SW480 (cell line): ENCODE measurements around the gene TCF4.
A peak's percentile ranks its signal among the peaks of the same experiment; 100 is the strongest.

Experiments
- DNase-seq: peaks from one replicate; pipeline ENCODE4 v3.0.0-alpha.2; 2016; ENCODE audit warnings: low spot score

Gene TCF4

DNA sequence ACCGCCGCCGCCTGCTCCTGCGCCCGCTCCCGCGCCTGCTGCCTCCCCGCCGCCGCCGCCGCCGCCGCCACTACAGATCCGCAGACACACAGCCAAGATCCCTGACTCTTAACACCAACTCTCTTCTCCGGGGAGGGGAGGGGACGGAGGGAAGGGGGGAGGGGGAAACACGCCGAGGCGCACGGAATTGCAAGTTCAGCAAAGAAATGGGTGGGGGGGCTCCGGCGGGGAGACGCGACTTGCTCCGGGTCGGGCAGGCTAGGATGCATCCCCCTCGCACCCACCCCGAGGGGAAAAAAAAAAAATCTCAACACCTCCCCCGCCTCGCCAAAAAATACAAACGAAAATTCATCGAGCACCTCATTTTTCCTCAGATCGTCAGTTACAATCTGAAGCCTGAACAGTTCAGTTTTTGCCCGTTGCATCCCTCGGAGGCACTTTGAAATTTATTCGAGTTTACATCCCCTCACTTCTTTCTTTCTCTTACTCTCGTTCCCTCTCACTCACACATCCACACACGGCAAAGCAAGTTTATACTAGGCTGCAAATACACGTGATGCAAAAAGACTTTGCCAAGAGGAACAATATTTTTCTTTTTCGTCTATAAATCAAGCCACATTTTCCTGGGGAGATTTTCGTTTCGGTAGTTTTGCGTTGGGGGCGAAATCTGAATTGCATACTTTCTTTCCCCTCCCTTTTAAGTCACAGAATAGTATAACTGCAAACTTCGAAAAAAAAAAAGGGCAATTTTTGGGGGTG, at the start of gene TCF4:
Gene TCF4, minus strand, starts transcription at position 82 of the 759 bp plus-strand sequence. CDS start 1,076 bp downstream, outside the sequence.
- DNase-seq = no peak

DNA sequence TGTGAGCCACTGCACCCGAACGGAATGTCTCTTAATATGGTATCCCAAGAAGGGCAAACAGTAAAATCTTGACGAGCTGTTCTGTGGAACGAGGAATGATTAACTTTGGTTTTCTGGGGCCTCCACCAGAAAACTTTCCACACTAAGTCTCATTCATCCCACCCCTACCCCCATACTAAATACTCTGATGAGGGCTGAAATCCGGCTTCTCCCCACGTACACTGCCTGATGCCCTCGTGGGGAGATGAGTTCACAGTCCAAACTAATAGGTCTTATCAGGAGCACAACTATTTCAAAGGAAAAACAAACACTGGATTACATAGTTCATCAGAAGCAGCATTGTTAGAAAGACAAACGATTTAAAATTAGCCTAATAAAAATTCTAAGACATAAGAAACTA, 49.2 kb upstream of the TCF4 start:
- no peak for DNase-seq

DNA sequence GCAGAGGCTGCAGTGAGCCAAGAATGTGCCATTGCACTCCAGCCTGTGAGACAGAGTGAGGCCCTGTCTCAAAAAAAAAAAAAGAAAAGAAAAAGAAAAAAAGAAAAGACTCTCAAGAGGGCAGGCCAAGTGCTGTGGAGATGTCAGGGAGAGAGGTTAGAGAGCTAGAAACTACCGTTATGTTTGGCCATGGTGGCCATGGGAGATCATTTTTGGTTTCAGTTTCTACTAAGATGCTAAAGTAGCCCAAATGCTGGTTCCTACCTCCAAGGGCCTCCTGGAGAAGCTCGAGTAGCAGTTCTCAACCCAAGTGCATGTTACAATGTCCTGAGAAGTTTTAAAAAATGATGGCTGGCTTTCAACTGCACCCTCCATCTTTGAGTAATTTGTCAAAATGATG, 47.4 kb upstream of the TCF4 start:
- DNase-seq = no peak

DNA sequence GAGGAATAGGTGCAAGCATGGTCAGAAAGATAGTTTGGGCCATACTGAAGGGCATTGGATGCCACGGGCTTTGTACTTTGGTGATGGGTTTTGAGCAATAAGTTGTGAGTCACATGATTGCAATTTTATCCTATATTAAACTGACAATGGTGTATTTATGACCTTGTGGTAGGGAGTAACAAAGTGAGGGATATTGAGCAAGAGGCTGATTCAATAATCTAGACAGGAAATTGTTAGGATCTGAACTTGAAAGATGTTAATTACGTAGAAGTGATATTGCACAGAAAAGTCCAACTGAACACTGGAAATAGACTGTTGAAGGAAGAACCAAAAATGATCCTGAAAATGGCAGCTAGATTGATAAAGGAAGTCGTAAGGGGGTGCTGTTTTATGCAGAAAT, 46.6 kb upstream of the TCF4 start:
- DNase-seq = peak; percentile 2

DNA sequence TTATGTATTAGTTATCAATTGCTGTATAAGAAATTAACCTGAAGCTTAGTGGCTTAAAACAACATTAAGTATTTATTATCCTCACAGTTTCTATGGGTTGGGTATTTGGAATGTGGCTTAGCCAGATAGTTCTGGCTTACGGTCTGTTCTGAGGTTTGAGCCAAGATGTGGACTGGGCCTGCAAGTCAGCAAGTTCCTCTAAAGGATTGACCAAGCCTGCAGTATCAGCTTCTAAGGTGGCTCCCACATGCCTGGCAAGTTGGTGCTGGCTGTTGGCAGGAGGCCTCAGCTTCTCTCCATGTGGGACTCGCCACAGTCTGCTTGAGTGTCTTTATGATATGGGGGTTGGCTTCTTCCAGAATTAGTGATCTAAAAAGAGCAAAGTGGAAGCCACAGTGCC, 45.0 kb upstream of the TCF4 start:
- no peak for DNase-seq

DNA sequence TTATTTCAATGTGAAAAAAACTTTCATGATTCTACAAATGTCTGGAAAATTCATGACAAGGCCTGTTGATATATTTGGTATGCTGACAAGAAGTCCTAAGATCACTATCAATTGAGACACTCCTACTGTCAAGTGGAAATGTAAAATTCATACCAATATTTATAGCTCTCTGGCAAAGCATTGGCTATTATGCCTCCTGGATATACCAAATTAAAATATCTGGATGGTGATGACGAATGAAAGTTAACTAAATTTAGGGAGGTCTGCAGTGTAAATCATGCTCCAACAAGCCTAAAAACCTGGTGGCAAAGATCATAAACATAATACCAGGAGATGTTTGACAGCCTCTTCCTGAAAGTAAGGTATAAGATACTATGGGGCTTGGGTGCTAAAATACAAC, 41.1 kb upstream of the TCF4 start:
- DNase-seq = no peak

DNA sequence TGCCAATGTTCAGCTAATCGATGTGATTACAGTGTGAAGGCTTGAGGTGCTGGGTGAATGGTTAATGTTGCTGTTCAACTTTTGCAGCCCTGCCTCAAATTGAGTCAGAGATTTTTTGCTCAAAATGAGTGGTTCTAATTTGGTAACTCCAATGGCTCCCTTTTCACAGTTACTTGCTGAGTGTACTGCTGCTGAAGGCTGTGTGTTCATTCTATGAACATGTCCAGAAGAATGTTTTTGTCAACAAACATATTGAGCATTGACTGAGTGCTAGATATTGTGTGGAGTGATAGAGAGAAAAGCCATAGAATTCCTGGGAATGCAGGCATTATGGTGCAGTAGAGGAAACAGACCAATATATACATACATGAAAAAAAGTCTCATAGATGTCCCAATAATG, 39.0 kb upstream of the TCF4 start:
- DNase-seq = no peak

DNA sequence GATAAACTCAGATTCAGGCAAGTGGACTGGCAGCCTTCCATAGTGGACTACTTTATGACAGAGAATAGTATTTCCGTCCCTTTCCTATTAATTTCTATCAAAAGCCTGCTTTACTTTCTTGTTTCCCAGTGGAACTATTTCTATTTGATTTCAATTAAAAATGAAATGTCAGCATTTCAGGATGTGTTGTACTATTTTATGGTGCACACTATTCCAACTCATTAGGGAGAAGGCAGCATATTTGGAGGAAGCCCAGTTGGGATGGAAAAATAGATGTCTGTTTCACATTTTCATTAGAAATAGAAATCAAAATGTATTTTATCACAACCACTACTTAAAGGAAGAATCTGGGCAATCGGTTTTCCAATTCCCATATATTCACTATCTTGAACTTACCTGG, 37.9 kb upstream of the TCF4 start:
- no peak for DNase-seq

DNA sequence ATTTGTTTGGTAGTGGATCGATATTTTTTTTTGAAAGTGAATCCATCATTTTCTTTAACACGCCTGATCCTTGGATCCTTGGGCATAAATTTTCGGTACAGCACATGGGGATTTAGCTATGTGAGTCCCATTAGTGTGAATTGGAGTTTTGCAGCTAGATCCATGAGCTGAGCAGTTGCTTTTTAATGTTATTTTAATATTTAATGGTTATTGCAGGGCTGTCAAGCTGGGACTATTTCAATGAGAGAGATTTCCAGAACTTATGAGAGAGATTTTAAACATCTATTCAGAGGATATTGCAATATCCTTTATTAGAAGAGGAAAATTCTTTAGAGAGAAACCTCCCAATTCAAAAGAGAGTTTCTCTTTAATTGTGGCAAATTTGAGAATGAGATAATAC, 35.6 kb upstream of the TCF4 start:
- DNase-seq = no peak

DNA sequence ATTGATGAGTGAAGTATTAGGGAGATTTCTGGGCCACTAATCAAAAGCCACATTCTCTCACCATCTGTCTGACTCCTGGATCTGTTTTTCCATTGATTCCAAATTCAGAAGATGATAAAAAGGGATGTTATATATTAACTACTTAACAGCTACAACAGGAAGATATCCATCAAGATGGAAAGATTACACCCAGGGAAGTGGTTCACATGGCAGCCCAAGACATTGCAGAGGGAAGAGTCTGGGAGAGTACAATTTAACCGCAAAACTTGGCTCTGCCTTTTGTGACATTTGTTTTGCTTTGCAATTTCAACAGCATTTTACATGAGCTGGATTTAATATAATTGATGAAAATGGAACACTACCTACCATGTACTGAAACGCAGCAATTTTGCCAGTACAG, 22.5 kb upstream of the TCF4 start:
- no peak for DNase-seq

DNA sequence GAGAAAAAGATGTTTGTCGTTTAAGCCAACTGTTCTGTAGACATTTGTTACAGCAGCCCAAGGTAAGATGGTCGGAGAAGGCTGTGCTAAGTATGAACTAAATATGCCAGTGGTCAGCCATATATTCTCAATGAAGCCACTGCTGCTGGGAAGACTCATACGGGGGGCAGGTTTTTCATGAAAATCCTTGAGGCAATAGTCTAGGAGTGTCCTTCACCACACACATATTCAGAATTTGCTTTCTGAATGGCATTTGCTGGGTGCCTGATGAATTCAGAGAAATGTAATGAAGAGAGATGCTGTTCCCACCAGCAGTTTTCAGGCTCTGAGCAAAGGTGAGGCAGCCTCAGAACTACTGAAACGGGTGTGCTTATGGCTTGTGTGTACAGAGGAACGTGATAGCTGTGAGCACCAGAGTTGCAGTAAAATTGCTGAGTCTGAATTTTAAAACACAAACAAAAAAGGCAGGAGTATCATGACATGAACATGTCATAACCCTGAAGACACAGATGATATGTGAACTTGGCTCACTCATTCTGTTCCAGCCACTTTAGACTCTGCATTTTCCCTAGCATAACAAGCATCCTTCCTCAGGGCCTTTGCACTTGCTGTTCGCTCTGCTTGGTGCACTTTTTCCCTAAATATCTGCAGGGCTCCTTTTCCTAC, 21.3 kb upstream of the TCF4 start:
- DNase-seq = no peak

DNA sequence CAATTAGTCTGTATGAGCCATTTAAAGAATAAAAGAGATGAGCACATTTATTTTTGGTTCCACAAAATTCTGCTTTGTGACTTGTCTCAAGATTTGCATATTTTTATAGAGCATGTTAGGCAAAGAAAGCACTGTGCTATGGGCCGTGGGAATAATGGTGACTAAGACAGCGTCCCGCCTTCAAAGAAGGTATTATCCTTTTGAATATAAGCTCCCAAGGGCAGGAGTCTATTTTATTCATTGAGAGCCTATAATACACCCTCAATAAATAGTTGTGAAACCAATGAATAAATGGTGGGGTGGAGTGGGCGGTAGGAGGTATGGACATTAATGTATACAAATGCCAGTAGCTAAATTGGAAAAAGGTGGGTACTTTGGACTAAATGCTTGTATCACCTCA, 20.5 kb upstream of the TCF4 start:
- no peak for DNase-seq

DNA sequence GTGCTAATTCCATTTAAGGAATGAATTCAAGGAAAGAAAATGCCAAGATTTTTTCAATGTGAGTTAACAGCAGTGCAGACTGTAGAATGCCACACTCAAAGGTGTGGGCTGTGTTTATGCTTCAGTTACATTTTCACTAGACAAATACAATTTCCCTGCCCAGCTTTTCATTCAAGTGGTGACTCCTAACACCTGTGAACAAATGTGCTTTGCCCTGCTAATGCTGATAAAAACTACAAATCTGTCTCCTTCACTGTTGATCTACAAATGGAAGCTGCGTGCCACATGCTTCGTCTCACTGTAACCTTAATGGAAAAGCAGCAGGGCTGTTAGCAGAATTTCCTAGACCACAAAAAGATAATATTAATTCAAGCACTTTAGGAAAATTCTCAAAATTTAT, 19.8 kb upstream of the TCF4 start:
- DNase-seq = no peak

DNA sequence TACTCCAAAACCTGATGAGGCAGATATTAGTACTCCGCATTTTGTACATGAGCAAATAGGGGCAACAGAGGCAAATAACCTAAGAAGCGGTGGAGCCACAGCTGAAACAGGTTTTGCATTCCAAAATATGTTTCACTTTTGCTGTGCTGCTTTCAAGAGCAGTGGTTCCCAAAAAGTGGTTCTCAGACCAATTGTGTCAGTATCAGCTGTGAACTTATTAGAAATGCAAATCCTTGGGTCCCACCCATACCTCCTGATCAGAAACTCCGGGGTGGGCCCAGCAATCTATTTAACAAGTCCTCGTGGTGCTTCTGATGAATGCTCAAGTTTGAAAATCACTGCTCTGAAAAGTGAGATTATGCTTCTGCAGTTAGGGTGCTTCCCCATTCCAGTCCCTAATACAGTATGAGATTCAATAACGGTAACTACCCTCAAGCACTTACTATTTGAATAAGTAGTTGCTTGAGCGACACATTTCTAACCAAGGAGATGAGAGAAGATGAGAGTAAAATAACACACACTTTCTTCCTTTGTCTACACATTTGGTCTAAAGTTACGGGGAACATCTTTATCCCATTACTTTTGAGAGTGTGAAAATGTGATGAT, 17.8 kb upstream of the TCF4 start:
- no peak for DNase-seq

DNA sequence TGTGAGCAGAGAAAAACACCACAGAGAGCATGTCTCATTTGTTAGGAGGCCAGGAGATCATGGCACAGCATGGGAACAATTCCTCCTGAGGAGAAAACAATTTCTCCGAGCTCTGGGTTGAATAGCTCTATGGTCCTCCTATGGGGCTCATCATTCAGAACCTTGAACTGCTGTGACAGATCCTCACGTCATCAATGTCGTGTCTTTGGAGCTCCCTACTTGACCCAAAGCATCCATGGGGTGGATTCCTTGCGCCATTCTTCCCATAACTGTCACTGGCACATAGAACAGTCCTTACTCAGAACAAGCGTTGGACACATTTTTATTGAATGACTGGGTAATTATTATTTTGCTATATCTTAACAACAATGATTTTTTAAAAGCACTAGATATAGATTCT, 15.8 kb upstream of the TCF4 start:
- no peak for DNase-seq

DNA sequence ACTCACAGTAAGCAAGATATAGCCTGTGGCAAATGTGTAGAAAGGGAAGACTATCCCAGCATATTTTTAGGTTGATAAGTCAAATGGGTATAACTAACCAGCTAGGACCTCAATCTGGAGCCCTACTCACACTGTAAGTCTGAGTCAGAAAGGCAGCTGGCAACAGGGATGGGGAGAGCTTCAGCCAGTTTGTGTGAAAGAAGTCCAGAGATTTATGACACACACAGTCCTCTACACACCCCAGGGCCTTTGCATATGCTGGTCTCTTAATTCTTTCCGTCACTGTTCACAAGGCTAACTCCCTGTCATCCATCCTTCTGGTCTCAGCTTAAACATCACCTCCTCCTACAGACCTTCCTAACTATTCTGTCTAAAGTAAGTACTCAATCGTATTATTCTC, 5.9 kb upstream of the TCF4 start:
- DNase-seq = no peak

DNA sequence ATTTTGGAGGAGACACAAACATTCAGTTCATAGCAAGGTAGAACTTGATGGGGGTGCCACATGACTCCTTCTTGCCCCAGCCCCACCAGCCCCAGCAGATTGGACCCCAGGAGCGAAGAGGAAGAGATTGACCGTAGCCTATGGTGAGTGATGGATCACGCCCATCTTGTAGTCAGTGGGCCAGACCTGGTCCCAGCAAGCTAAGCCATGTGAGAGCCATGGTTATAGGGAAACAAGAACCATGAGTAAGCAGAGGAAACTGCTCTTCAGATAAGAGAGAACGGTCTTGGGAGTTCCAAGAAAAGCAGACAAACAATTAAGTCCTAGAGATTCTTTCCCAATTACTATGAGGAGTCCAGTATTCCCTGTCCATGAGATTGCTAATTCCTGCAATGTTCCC, 4.6 kb upstream of the TCF4 start:
- no peak for DNase-seq

DNA sequence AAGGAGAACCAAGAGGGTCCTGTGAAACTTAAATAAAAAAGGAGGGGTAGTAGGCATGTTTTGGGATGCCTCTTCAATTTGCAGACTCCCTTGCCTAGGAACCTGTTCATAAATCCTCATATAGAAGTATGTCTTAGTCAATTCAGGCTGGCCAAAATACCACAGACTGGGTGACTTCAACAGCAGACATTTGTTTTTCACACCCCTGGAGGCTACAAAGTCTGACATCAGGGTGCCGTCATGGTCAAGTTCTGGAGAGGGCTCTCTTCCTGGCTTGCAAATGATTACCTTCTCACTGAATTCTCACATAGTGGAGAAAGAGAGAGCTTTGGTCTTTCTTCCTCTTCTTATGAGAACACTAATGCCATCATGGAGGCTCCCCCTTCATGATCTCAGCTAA, 4.1 kb upstream of the TCF4 start:
- no peak for DNase-seq

DNA sequence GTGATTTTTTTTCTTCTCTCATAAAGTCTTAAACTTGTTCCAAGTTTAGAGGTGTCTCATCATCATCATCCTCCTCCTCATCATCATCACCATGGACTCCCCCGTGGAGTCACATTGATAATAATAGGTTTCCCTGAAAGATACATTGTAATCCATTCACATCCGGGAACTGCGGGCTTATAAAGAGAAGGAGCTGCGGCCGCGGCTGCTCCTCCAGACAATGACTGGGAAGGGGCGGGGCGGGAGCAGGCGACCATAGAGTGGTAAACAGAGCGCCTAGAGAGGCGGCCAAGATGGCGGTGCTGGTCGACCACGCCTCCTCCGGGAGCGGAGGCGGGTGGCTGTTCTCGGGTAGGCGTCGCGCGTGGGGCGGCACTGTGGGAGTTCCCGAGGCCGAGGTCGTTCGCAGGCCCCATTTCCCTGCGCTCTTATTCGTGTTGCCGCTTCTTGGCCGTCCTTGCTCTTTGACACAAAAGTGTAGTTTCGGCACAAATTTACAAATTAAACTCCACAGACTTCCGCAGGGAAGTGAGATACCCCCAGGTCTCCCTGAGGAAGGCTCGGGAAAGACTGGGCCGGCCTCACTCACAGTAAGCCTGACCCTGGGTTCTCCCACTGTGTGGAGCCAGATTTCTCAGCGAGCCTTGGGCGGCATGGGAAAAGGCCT, 1.8 kb upstream of the TCF4 start:
- DNase-seq = no peak

DNA sequence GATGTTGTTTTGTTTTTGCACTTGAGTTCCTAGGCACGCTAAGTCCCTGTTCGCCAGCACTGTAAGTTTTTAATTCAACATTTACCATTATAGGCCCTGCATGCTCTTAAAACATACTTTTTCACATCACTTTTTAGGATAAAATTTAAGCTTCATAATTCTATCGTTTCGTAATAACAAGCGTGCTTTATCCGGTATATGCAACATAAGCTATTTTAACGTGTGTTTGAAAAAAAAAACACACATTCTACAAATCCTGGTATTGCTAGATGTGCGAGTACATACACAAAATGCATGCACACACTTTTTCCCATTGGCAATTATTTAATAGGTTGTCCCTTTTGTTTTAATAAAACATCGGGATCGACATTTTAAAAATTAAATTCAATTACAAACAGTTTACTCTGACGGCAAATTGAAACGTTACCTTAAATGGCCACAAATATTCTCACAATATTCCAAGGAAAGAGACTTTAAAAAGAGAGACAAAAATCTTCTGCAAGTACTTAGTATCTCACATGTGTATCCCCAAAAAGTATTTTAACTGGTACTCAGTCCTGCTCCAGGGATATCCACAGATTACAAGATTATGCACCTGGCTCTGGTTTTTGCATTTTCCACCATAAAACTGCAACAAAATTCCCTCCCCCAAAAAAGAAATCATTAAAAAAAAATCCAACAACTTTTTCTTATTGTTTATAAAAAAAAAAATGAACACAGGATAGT, 1.0 kb upstream of the TCF4 start:
- no peak for DNase-seq

DNA sequence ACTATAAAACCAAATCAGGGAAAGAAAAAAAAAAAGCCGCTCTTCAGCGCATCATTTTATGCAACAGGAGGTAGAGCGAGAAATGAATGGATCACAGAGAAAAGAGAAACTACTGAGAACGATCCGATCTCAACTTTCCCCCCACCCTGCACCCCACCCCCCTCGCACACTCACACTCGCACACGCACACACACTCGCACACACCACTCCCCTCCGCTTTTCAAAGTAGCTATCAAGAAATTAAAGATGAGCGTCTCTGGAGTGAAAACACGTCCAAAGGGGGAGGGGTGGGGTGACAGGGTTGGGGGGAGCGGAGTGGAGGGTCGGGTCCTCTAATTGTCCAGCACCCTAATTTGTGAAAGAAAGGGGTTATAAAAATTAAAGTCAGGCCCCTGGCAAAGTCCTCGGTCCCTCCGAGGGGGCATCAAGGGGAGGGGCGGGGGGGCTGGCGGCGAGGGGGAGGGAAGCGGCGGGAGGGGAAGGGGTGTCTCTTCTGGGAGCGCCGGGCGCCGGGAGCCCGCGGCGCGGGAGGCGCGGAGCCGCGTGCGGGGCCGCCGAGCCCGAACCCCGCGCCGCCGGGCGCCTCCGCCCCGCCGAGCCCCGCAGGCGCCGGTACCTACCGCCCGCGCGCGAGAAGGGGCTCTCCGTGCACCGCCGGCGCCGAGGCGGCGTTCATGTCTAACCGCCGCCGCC, 428 bp downstream of the TCF4 start:
- DNase-seq = no peak
